ENCODE data around the gene S100A2. TPM values are rescaled to one million over a fixed set of nuclear protein-coding genes. Genes with fewer than 3 reads are reported as not detected.

S100A2 gene
- total and polyA plus RNA-seq, 2 of the 8 experiments (the other 6 are each of a cell fraction or from before 2014, with no cell fraction given) = 0.86 TPM; not detected in 1

DNA sequence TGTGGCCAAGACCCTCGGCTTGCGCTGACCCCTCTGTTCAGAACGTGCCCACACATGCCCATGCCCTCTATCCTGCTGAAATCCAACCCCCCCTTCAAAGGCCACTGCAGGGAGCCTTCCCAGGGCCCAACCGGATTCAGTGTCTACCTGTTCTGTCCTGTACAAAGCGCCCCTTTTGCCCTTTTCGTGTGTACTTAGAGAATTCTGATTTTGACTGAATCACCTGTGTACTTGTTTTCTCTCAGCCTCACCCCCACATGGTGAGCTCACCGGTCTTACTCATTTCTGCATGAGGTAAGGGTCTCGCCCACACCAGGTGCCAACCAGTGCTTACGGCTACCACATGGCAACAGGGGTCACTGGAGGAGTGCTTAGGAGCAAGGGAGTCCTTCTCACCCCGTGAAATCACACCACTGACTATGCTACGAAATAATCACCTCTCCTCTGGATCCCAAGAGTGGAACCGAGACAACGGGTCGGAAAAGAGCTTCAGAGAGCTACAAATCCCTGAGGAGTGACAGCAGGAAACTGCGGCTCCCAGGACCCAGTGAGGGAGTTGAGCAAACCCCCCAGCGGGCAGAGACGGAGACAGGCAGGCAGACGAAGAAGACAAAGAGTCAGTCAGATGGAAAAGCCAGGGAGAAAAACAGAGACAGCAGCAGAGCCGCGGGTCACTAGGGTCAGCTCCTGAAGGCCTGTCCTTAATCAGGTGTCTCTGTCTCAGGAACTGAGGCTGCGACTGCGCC, 2.1 kb upstream of the S100A2 start:
- no peaks in the 10 kb centered on the region for H3K9me3 ChIP-seq (ENCODE audit: insufficient read depth in 2 of 2, low read depth in 1 of 2, low read length in 1 of 2)
- H4K8ac ChIP-seq (ENCODE audit: extremely low read depth, insufficient read depth, low read length) = 0 out of 2 replicates have a peak overlapping the region, but pooled peaks have one; percentile 7
- no peaks in the 10 kb centered on the region for H4K20me1 ChIP-seq (replicated peaks in 1 of 2; ENCODE audit: control insufficient read depth in 1 of 2, insufficient read depth in 2 of 2, low read length in 2 of 2)
- peak overlapping the region; percentile 94 for H2BK120ac ChIP-seq (replicated peaks; ENCODE audit: low read depth, low read length)
- H4K91ac ChIP-seq (replicated peaks; ENCODE audit: insufficient read length, low read length) = peak overlapping the region; percentile 98
- H2AK5ac ChIP-seq (ENCODE audit: low read depth, low read length) = peak overlapping the region; percentile 99; the same call in 1 of the 2 replicates
- CTCF ChIA-PET (ENCODE audit: partially characterized antibody) = interaction anchor here (0.8 to 7.5 kb wide), 31 partner anchors 10 to 215 kb away, joined by 3 to 224 read pairs (median 7); partner anchors contain the start of genes CHTOP, S100A1, S100A13 and S100A14
- peak overlapping the region; percentile 95 for H2BK20ac ChIP-seq (ENCODE audit: low read length)
- peak overlapping the region; percentile 99 for H2BK15ac ChIP-seq (ENCODE audit: low read length)
- H3K79me1 ChIP-seq (ENCODE audit: low read depth, low read length) = no peaks in the 10 kb centered on the region
- peak overlapping the region in 3 of 4 experiments; percentile 9 to 41 (median 23); a peak in 3 of 8 replicates for H3K4me3 ChIP-seq (ENCODE audit: extremely low read depth in 1 of 4, insufficient read depth in 2 of 4, low read depth in 3 of 4, low read length in 4 of 4)
- peak overlapping the region; percentile 1 to 61 for H3K4me2 ChIP-seq (ENCODE audit: insufficient read depth in 1 of 2, low read depth in 2 of 2, low read length in 2 of 2)
- H3K23ac ChIP-seq (ENCODE audit: insufficient read length) = no peak overlapping the region
- H3K79me2 ChIP-seq (ENCODE audit: control insufficient read depth in 1 of 2, insufficient read depth in 2 of 2, low read length in 2 of 2) = no peaks in the 10 kb centered on the region
- WGBS, 2 experiments (ENCODE audit: extremely low coverage in 1 of 2, insufficient coverage in 1 of 2, insufficient read length in 1 of 2, insufficient replicate concordance in 2 of 2, low coverage in 1 of 2, low lambda C conversion rate in 2 of 2, missing lambda C conversion rate in 1 of 2) = 63% methylated on average over 22 of the region's 22 CpGs; no CpG with 5 or more reads in 1 of the 2 experiments
- H3K4me1 ChIP-seq (replicated peaks in 1 of 4; ENCODE audit: control insufficient read depth in 3 of 4, insufficient read depth in 4 of 4, low read length in 3 of 4) = peaks cover 11 to 26% (median 20%) of the 10 kb centered on the region in 4 experiments
- H3K27ac ChIP-seq (ENCODE audit: low read depth, low read length) = peak overlapping the region; percentile 9; the same call in 1 of the 2 replicates
- no peaks in the 10 kb centered on the region for H3K36me3 ChIP-seq (ENCODE audit: control insufficient read depth in 2 of 4, insufficient read depth in 4 of 4, low read length in 3 of 4)
- H3K27me3 ChIP-seq (replicated peaks in 1 of 4; ENCODE audit: control insufficient read depth in 3 of 4, extremely low read depth in 1 of 4, insufficient read depth in 3 of 4, low read length in 3 of 4) = 0 out of 7 replicates have a peak, but pooled peaks cover 0 to 4% (median 0%) of the 10 kb centered on the region in 4 experiments
- H3K9ac ChIP-seq (replicated peaks in 1 of 4; ENCODE audit: extremely low read depth in 1 of 4, low read depth in 3 of 4, low read length in 3 of 4) = no peak overlapping the region; a peak in 3 of 7 replicates
- peaks cover 2% of the 10 kb centered on the region for H3K23me2 ChIP-seq (ENCODE audit: low read depth, low read length)
- FAIRE-seq (no peak), DNase-seq (ENCODE audit: low read depth in 1 of 2, low spot score in 2 of 2) (no peak)
- H3K18ac ChIP-seq (ENCODE audit: extremely low read depth, low read length) = peak overlapping the region; percentile 71
- peak overlapping the region; percentile 84; the same call in 1 of the 2 replicates for H2AFZ ChIP-seq (ENCODE audit: low read length)
- peak overlapping the region; percentile 44 for H3K14ac ChIP-seq (ENCODE audit: insufficient read length)
- peak overlapping the region; percentile 75 for H3K4ac ChIP-seq (replicated peaks; ENCODE audit: insufficient read length, low read depth, low read length)
- H3K56ac ChIP-seq (replicated peaks; ENCODE audit: insufficient read length, low read depth, low read length) = peak overlapping the region; percentile 73
- POLR2A ChIA-PET (ENCODE audit: partially characterized antibody) = interaction anchor here (0.6 to 2.1 kb wide), 13 partner anchors 10 to 422 kb away, joined by 3 to 16 read pairs (median 4); partner anchors contain the start of genes CHTOP, RPS27, S100A1 and S100A13
- H2BK12ac ChIP-seq (ENCODE audit: low read depth, low read length) = peak overlapping the region; percentile 99
- H2BK5ac ChIP-seq (ENCODE audit: low read depth, low read length) = peak overlapping the region; percentile 97
- TF ChIP-seq ZNF274 (IDR thresholded peaks at IDR 0.05; ENCODE audit: borderline replicate concordance, extremely low read depth, low read length) (no peak), KDM1A (IDR thresholded peaks at IDR 0.05; ENCODE audit: borderline replicate concordance, low read length) (no peak), CHD2 (IDR thresholded peaks at IDR 0.05; ENCODE audit: low read length) (no peak), CTBP2 (IDR thresholded peaks at IDR 0.05; ENCODE audit: borderline replicate concordance, insufficient read depth, insufficient read length, low read length) (no peak)
- no peak overlapping the region for H4K5ac ChIP-seq (ENCODE audit: insufficient read length, low read depth, low read length)
